ENCODE data around the gene CPNE5. TPM values are rescaled to one million over a fixed set of nuclear protein-coding genes. Genes with fewer than 3 reads are reported as not detected.

CPNE5 gene
- total RNA-seq, 4 donors from 2014 or later = 0.23 to 1.1 (median 0.81) TPM; not detected in 1

DNA sequence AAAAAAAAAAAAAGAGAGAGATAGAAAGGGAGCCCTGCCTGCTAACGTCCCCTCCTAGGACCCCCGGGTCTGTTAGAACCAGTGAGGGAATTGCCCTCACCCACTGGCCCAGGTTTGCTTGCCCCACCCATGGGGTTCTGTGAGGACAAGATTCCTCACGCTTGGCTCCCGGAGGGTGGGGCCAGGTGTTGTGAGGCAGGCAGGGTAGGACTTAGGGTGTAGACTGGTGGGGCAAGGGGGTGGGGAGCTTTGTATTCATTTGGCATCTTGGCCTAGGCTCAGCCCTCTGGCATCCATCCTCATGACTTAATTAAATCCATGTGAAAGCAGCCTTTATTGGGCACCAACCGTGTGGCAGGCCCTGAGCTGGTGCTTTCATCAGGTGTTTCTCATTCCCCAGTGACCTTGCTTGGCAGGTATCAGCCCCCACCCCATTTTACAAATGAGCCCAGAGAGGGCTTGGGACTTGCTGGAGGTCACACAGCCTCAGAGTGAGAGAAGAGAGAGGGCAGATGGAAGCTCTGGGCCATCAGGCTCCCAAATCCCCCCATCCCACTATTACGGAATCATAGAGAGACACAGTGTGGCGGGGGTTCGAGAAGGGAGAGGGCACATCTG, 122.7 kb downstream of the CPNE5 start:
- no peak for TF ChIP-seq POLR2A (IDR thresholded peaks at IDR 0.05)
- TF ChIP-seq CTCF (IDR thresholded peaks at IDR 0.05) = no peak
- 60 to 65% methylated on average over 8 of the region's 8 CpGs for WGBS, 2 donors
- intact Hi-C loops (cut with DNase I; ENCODE audit: low total_unique reads) = no loop called here
- peak; percentile 56 to 86 for DNase-seq (ENCODE audit: low spot score in 2 of 2)
- H3K4me3 ChIP-seq (ENCODE audit: low read depth, poor library complexity, severe bottlenecking) = no peak overlapping the region

GRCh38 chr6:36715469-36715868, 123.8 kb downstream of the CPNE5 start:
- no peak for TF ChIP-seq CTCF (IDR thresholded peaks at IDR 0.05)
- TF ChIP-seq POLR2A (IDR thresholded peaks at IDR 0.05) = no peak
- no peak overlapping the region for H3K4me3 ChIP-seq (ENCODE audit: low read depth, poor library complexity, severe bottlenecking)
- peak in 1 of 2 donors; percentile 70 for DNase-seq (ENCODE audit: low spot score in 2 of 2)
- 90 to 94% methylated on average over 7 of the region's 7 CpGs for WGBS, 2 donors
- intact Hi-C loops (cut with DNase I; ENCODE audit: low total_unique reads) = no loop called here

GRCh38 chr6:36714511-36714910, 124.7 kb downstream of the CPNE5 start:
- DNase-seq (ENCODE audit: low spot score in 2 of 2) = peak in 1 of 2 donors; percentile 84
- intact Hi-C loops (cut with DNase I; ENCODE audit: low total_unique reads) = no loop called here
- no peak overlapping the region for H3K4me3 ChIP-seq (ENCODE audit: low read depth, poor library complexity, severe bottlenecking)
- WGBS, 2 donors = 84 to 87% methylated on average over 10 of the region's 10 CpGs
- no peak for TF ChIP-seq CTCF (IDR thresholded peaks at IDR 0.05)
- TF ChIP-seq POLR2A (IDR thresholded peaks at IDR 0.05) = no peak

DNA sequence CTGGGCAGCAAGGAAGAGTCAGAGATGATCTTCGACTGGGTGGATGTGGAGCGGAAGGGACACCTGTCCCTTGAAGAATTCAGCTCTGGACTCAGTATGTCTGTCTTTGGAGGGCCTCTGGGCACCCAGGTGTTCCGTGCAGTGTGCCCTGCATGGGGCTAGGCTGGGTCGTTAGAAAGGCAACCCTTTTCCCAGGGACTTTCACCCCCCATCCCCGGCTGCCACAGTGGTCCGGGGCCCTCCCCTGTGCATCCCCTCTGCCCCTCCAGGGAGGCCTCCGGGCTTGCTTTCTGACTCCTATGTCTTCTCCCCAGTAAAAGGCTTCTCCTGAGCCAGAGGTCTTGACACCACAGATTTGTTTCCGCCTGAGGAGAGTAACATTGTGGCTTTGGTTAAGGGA, 125.4 kb downstream of the CPNE5 start:
- no peak overlapping the region for H3K4me3 ChIP-seq (ENCODE audit: low read depth, poor library complexity, severe bottlenecking)
- TF ChIP-seq CTCF (IDR thresholded peaks at IDR 0.05) = no peak
- no peak for TF ChIP-seq POLR2A (IDR thresholded peaks at IDR 0.05)
- WGBS, 2 donors = 89 to 92% methylated on average over 8 of the region's 8 CpGs
- peak in 1 of 2 donors; percentile 68 for DNase-seq (ENCODE audit: low spot score in 2 of 2)
- intact Hi-C loops (cut with DNase I; ENCODE audit: low total_unique reads) = no loop called here

GRCh38 chr6:36712816-36713215, 126.4 kb downstream of the CPNE5 start:
- WGBS, 2 donors = 88 to 92% methylated on average over 4 of the region's 4 CpGs

More at GRCh38 chr6:36712816-36713215, 126.4 kb downstream of the CPNE5 start:
- TF ChIP-seq CTCF (IDR thresholded peaks at IDR 0.05) (no peak), POLR2A (IDR thresholded peaks at IDR 0.05) (no peak)
- intact Hi-C loops (cut with DNase I; ENCODE audit: low total_unique reads) = no loop called here
- no peak overlapping the region for H3K4me3 ChIP-seq (ENCODE audit: low read depth, poor library complexity, severe bottlenecking)
- peak in 1 of 2 donors; percentile 13 for DNase-seq (ENCODE audit: low spot score in 2 of 2)
